Mammary epithelial cell (primary cell): ENCODE data around the gene NCOA5.

ENCODE experiments used
- CTCF ChIP-seq, 2 donors: IDR thresholded peaks in 1 of 2; conservative IDR thresholded peaks in 1 of 2; 2 replicates each; pipeline ENCODE4 v1.5.1; 2011 to 2012; ENCODE audit warnings: inconsistent platforms in 2 of 2, low read length in 2 of 2, mild to moderate bottlenecking in 2 of 2, control low read depth in 1 of 2, low read depth in 1 of 2; ENCODE audit not compliant: insufficient read depth in 1 of 2; ENCODE audit errors: extremely low read depth in 1 of 2
- EZH2 ChIP-seq: IDR thresholded peaks from 2 replicates; pipeline ENCODE4 v1.6.1; 2012; ENCODE audit warnings: low read length, inconsistent platforms, borderline replicate concordance

GRCh38 chr20:46063652-46064054 is 26.1 kb downstream of the NCOA5 start:
- TF ChIP-seq CTCF (conservative IDR thresholded peaks at IDR 0.05 in 1 of 2, IDR thresholded peaks at IDR 0.05 in 1 of 2; ENCODE audit: extremely low read depth in 1 of 2, insufficient read depth in 1 of 2, low read depth in 1 of 2, low read length in 2 of 2): no peak
- no peak for TF ChIP-seq EZH2
